H1 (cell line): ENCODE data around the gene ANXA7. TPM values are rescaled to one million over a fixed set of nuclear protein-coding genes. Genes with fewer than 3 reads are reported as not detected.

Experiments used
- NRF1 ChIP-seq: IDR thresholded peaks from 2 replicates; pipeline ENCODE4 v1.6.1; 2011; ENCODE audit warnings: mild to moderate bottlenecking, low read depth, low read length, improper control_type of control experiment
- POLR2AphosphoS5 ChIP-seq: IDR thresholded peaks from 2 replicates; pipeline ENCODE4 v1.6.1; 2011; ENCODE audit warnings: low read depth, low read length
- polyA plus RNA-seq, 7 experiments: library from polyadenylated mRNA; depleted of rRNA in 3 of 7; stranded (reverse) in 5 of 7; unstranded in 2 of 7; fragments of >200 nt in 5 of 7; fragments of 200-250 nt in 2 of 7; gene quantifications; 1 replicate in 5 of 7; 2 replicates in 1 of 7; 4 replicates in 1 of 7; pipeline versions ENCODE4 v1.2.1 to v1.2.3, GENCODE V29; 2011 to 2013; ENCODE audit warnings: missing spikeins in 2 of 7, mixed read lengths in 2 of 7
- total RNA-seq: library from RNA; stranded (reverse); fragmentation: NEBNext Ultra II Directional; extraction: Animal tissue kit (Norgen Biotek cat#: 25700); gene quantifications from 2 replicates; pipeline ENCODE4 v1.2.1, GENCODE V29; 2021

ANXA7 gene
- total and polyA plus RNA-seq, 2 of the 8 experiments (the other 6 are each of a cell fraction or from before 2014, with no cell fraction given): 37.1 to 63.6 TPM

- TF ChIP-seq POLR2AphosphoS5: no peak
- no peak for TF ChIP-seq NRF1
Observed at GRCh38 chr10:73404690-73405089, 9.2 kb downstream of the ANXA7 start (continued).
